GM23338 (cell line): ENCODE data around the gene ORAI3. TPM values are rescaled to one million over a fixed set of nuclear protein-coding genes. Genes with fewer than 3 reads are reported as not detected.

Experiments
- ATAC-seq: fragments of 200-7000 bp; cut with Tn5 transposase; 3 replicates; pipeline ENCODE4 v1.9.1; 2020
- DNase-seq: peaks from one replicate; pipeline ENCODE4 v3.0.0-alpha.2; 2015; ENCODE audit warnings: low spot score
- H2AFZ ChIP-seq: fragments of 200-600 bp; sonication (generic); 2 replicates; pipeline ENCODE4 v1.8.0; 2016; ENCODE audit warnings: antibody characterized with exemption, mild to moderate bottlenecking, moderate library complexity
- H3F3A ChIP-seq: fragments of 200-600 bp; sonication (generic); replicated peaks from 2 replicates; pipeline ENCODE4 v1.8.0; 2017; ENCODE audit warnings: antibody characterized with exemption, mixed run types, low read depth
- H3K27ac ChIP-seq: fragments of 200-600 bp; sonication (generic); 2 replicates; pipeline ENCODE4 v1.6.1; 2016; ENCODE audit warnings: low read depth
- H3K27me3 ChIP-seq: fragments of 200-600 bp; sonication (generic); 2 replicates; pipeline ENCODE4 v1.8.0; 2016; ENCODE audit warnings: mild to moderate bottlenecking, mixed run types, moderate library complexity; ENCODE audit not compliant: insufficient read depth
- H3K36me3 ChIP-seq: fragments of 200-600 bp; sonication (generic); 2 replicates; pipeline ENCODE4 v1.8.0; 2016; ENCODE audit warnings: mild to moderate bottlenecking; ENCODE audit not compliant: insufficient read depth
- H3K4me1 ChIP-seq: fragments of 200-600 bp; sonication (generic); 2 replicates; pipeline ENCODE4 v1.8.0; 2016; ENCODE audit warnings: mild to moderate bottlenecking, moderate library complexity; ENCODE audit not compliant: insufficient read depth
- H3K4me2 ChIP-seq: fragments of 200-600 bp; sonication (generic); 2 replicates; pipeline ENCODE4 v1.7.1; 2017; ENCODE audit warnings: mixed run types
- H3K4me3 ChIP-seq: fragments of 200-600 bp; sonication (generic); 2 replicates; pipeline ENCODE4 v1.6.1; 2016; ENCODE audit warnings: mixed run types
- H3K79me2 ChIP-seq: fragments of 200-600 bp; sonication (generic); replicated peaks from 2 replicates; pipeline ENCODE4 v1.8.0; 2017; ENCODE audit warnings: mild to moderate bottlenecking; ENCODE audit not compliant: insufficient read depth
- H3K9me2 ChIP-seq: fragments of 200-600 bp; sonication (generic); 2 replicates; pipeline ENCODE4 v1.8.0; 2017; ENCODE audit not compliant: insufficient read depth
- H4K20me1 ChIP-seq: fragments of 200-600 bp; sonication (generic); replicated peaks from 2 replicates; pipeline ENCODE4 v1.8.0; 2017; ENCODE audit warnings: mild to moderate bottlenecking; ENCODE audit not compliant: insufficient read depth
- H3K27ac Mint-ChIP-seq: 2 replicates; pipeline ENCODE4 v1.8.0; 2020; ENCODE audit warnings: inconsistent platforms, mild to moderate bottlenecking, moderate library complexity, mixed read lengths
- H3K27me3 Mint-ChIP-seq: 3 replicates; pipeline ENCODE4 v1.8.0; 2022; ENCODE audit warnings: low read depth, mild to moderate bottlenecking, moderate library complexity, mixed read lengths, inconsistent platforms; ENCODE audit not compliant: insufficient read depth, poor library complexity
- H3K36me3 Mint-ChIP-seq: 3 replicates; pipeline ENCODE4 v1.8.0; 2021; ENCODE audit warnings: low read depth, mild to moderate bottlenecking, inconsistent platforms, moderate library complexity, mixed read lengths
- H3K4me1 Mint-ChIP-seq: 3 replicates; pipeline ENCODE4 v1.8.0; 2020; ENCODE audit warnings: mild to moderate bottlenecking, inconsistent platforms, mixed read lengths
- H3K4me3 Mint-ChIP-seq: 3 replicates; pipeline ENCODE4 v1.8.0; 2021; ENCODE audit warnings: moderate library complexity, mild to moderate bottlenecking, inconsistent platforms, mixed read lengths
- H3K9me3 Mint-ChIP-seq: 3 replicates; pipeline ENCODE4 v1.8.0; 2020; ENCODE audit warnings: moderate library complexity, mild to moderate bottlenecking, inconsistent platforms, mixed read lengths
- EZH2 ChIP-seq: fragments of 200-600 bp; sonication (generic); IDR thresholded peaks from one replicate; pipeline ENCODE4 v1.8.0; 2017; ENCODE audit warnings: antibody characterized with exemption, mild to moderate bottlenecking, low read depth; ENCODE audit not compliant: unreplicated experiment
- EZH2phosphoT487 ChIP-seq: fragments of 200-600 bp; sonication (generic); IDR thresholded peaks from one replicate; pipeline ENCODE4 v1.8.1; 2018; ENCODE audit warnings: antibody characterized with exemption; ENCODE audit not compliant: unreplicated experiment
- POLR2AphosphoS5 ChIP-seq: IDR thresholded peaks from 2 replicates; pipeline ENCODE4 v1.6.1; 2016; ENCODE audit warnings: antibody characterized with exemption, low read depth
- ZNF114 ChIP-seq: fragments of 250-450 bp; sonication (Bioruptor Pico); IDR thresholded peaks from 2 replicates; pipeline ENCODE4 v1.5.0; 2020; ENCODE audit warnings: mild to moderate bottlenecking, moderate library complexity
- ZNF331 ChIP-seq: fragments of 250-450 bp; sonication (Bioruptor Pico); IDR thresholded peaks from 2 replicates; pipeline ENCODE4 v1.5.0; 2020; ENCODE audit warnings: low read depth, mild to moderate bottlenecking, moderate library complexity
- polyA plus RNA-seq: library from polyadenylated mRNA; unstranded; fragments of >200 nt; fragmentation: Nextera tagmentation; extraction: Ambion mirVana; gene quantifications from 2 replicates; pipeline ENCODE4 v1.2.1, GENCODE V29; 2016
- total RNA-seq: library from RNA; depleted of rRNA; stranded (reverse); fragments of >200 nt; shearing (Covaris generic); gene quantifications from 2 replicates; pipeline ENCODE4 v1.2.3, GENCODE V29; 2014
- TF ChIP-seq, protein P1 (sequence below): IDR thresholded peaks from one replicate; pipeline ENCODE4 v1.6.1; 2018; ENCODE audit warnings: antibody characterized with exemption; ENCODE audit not compliant: unreplicated experiment
- TF ChIP-seq, protein P2 (sequence below): IDR thresholded peaks from 2 replicates; pipeline ENCODE4 v1.6.1; 2016; ENCODE audit warnings: antibody characterized with exemption
- TF ChIP-seq, protein P3 (sequence below), 2 experiments: fragments of 200-600 bp in 1 of 2; sonication (generic) in 1 of 2; conservative IDR thresholded peaks; 2 replicates each; pipeline versions ENCODE4 v1.5.1 to v1.6.1; 2016 to 2017; ENCODE audit warnings: antibody characterized with exemption in 2 of 2, low read depth in 2 of 2, mild to moderate bottlenecking in 2 of 2, moderate library complexity in 1 of 2

ORAI3 gene
- total and polyA plus RNA-seq, 2 experiments from 2014 or later: 6.9 to 15.9 TPM

DNA sequence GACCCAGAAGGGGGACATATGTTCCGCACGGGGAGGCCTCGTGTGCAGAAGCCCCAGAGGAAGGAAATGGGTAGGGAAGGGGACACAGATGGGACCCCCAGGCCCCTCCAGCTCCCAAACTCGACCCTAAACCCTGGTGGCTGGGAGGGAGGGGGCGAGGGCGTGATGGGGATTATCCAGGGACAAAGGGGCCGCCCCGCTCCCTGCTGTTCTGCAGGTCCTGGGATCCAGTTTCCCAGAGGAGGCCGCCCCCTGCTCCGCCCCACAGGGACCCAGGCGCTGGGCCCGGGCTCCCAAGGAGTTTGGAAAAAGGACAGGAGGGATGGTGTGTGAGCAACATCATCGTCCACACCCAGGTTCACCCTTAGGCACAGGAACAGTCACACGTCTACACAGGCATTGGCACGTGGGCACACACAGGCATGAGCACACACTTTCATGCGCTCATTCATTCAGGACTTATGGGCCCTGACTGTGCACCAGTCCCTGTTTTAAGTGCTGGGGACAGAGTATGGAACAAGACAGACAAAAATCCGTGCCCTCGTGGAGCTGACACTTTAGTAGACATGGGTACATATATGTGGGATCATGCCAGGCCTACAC lies 38.3 kb upstream of the ORAI3 start:
- Histone ChIP-seq H3K4me3 (no peak overlapping the region), H3K4me2 (peak overlapping the region; percentile 57), H3K36me3 (no peaks in the 10 kb centered on the region), H3K79me2 (no peaks in the 10 kb centered on the region), H3K9me2 (no peaks in the 10 kb centered on the region), H3F3A (no peaks in the 10 kb centered on the region), H3K27ac (no peak overlapping the region), H4K20me1 (no peaks in the 10 kb centered on the region), H3K27me3 (no peaks in the 10 kb centered on the region), H3K4me1 (no peaks in the 10 kb centered on the region; the same call in 1 of the 2 replicates), H2AFZ (peak overlapping the region; percentile 94)
- no peaks in the 10 kb centered on the region for H3K9me3 Mint-ChIP-seq
- H3K4me3 Mint-ChIP-seq: no peak overlapping the region
- H3K4me1 Mint-ChIP-seq: peaks cover 8% of the 10 kb centered on the region
- ATAC-seq: peak; percentile 86
- H3K27me3 Mint-ChIP-seq: peaks cover 2% of the 10 kb centered on the region
- TF ChIP-seq EZH2 (no peak), ZNF114 (CRISPR knock-in tag) (no peak), ZNF331 (CRISPR knock-in tag) (no peak), POLR2AphosphoS5 (no peak), EZH2phosphoT487 (no peak)
- TF ChIP-seq, protein P1, sequence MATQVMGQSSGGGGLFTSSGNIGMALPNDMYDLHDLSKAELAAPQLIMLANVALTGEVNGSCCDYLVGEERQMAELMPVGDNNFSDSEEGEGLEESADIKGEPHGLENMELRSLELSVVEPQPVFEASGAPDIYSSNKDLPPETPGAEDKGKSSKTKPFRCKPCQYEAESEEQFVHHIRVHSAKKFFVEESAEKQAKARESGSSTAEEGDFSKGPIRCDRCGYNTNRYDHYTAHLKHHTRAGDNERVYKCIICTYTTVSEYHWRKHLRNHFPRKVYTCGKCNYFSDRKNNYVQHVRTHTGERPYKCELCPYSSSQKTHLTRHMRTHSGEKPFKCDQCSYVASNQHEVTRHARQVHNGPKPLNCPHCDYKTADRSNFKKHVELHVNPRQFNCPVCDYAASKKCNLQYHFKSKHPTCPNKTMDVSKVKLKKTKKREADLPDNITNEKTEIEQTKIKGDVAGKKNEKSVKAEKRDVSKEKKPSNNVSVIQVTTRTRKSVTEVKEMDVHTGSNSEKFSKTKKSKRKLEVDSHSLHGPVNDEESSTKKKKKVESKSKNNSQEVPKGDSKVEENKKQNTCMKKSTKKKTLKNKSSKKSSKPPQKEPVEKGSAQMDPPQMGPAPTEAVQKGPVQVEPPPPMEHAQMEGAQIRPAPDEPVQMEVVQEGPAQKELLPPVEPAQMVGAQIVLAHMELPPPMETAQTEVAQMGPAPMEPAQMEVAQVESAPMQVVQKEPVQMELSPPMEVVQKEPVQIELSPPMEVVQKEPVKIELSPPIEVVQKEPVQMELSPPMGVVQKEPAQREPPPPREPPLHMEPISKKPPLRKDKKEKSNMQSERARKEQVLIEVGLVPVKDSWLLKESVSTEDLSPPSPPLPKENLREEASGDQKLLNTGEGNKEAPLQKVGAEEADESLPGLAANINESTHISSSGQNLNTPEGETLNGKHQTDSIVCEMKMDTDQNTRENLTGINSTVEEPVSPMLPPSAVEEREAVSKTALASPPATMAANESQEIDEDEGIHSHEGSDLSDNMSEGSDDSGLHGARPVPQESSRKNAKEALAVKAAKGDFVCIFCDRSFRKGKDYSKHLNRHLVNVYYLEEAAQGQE: no peak
- TF ChIP-seq, protein P2, sequence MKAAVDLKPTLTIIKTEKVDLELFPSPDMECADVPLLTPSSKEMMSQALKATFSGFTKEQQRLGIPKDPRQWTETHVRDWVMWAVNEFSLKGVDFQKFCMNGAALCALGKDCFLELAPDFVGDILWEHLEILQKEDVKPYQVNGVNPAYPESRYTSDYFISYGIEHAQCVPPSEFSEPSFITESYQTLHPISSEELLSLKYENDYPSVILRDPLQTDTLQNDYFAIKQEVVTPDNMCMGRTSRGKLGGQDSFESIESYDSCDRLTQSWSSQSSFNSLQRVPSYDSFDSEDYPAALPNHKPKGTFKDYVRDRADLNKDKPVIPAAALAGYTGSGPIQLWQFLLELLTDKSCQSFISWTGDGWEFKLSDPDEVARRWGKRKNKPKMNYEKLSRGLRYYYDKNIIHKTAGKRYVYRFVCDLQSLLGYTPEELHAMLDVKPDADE: no peak
- TF ChIP-seq, protein P3, sequence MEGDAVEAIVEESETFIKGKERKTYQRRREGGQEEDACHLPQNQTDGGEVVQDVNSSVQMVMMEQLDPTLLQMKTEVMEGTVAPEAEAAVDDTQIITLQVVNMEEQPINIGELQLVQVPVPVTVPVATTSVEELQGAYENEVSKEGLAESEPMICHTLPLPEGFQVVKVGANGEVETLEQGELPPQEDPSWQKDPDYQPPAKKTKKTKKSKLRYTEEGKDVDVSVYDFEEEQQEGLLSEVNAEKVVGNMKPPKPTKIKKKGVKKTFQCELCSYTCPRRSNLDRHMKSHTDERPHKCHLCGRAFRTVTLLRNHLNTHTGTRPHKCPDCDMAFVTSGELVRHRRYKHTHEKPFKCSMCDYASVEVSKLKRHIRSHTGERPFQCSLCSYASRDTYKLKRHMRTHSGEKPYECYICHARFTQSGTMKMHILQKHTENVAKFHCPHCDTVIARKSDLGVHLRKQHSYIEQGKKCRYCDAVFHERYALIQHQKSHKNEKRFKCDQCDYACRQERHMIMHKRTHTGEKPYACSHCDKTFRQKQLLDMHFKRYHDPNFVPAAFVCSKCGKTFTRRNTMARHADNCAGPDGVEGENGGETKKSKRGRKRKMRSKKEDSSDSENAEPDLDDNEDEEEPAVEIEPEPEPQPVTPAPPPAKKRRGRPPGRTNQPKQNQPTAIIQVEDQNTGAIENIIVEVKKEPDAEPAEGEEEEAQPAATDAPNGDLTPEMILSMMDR (conservative IDR thresholded peaks at IDR 0.05; ENCODE audit: low read depth in 2 of 2): no peak
- no peaks in the 10 kb centered on the region for H3K36me3 Mint-ChIP-seq
- no peak for DNase-seq
- no peak overlapping the region for H3K27ac Mint-ChIP-seq
